SK-N-SH (cell line): Measurements from ENCODE around the gene TAS2R8. TPM values are rescaled to one million over a fixed set of nuclear protein-coding genes. Genes with fewer than 3 reads are reported as not detected.

ENCODE experiments used
- CTCF ChIA-PET: fragments of 300-600, 350-600 bp; formaldehyde crosslinking; extraction: SDS; loops from one replicate; lab custom pipeline; 2021; lab: Yijun Ruan, JAX
- POLR2A ChIA-PET: fragments of 350-600 bp; sonication (Branson Sonifier 250); formaldehyde crosslinking; extraction: SDS; loops from one replicate; lab custom pipeline; 2020; ENCODE audit warnings: antibody characterized with exemption, inconsistent platforms; lab: Yijun Ruan, JAX
- DNase-seq: peaks from one replicate; pipeline ENCODE4 v3.0.0; 2012
- H2AFZ ChIP-seq: fragments of 200-600 bp; sonication (generic); 2 replicates; pipeline ENCODE4 v1.8.1; 2016; ENCODE audit warnings: antibody characterized with exemption, mild to moderate bottlenecking, low read depth
- H3F3A ChIP-seq: fragments of 200-600 bp; sonication (generic); replicated peaks from 2 replicates; pipeline ENCODE3; 2016; ENCODE audit warnings: antibody characterized with exemption, mild to moderate bottlenecking; ENCODE audit not compliant: insufficient read depth
- H3K27ac ChIP-seq, 2 experiments: fragments of 200-500 bp in 1 of 2; fragments of 200-600 bp in 1 of 2; sonication (Bioruptor generic) in 1 of 2; sonication (generic), shearing (Covaris generic) in 1 of 2; 2 replicates each; pipeline versions ENCODE4 v1.5.1 to v1.6.1; 2014 to 2016; ENCODE audit warnings: low read depth in 2 of 2, inconsistent platforms in 1 of 2, low read length in 1 of 2, mild to moderate bottlenecking in 1 of 2, mixed read lengths in 1 of 2
- H3K27me3 ChIP-seq: fragments of 200-600 bp; sonication (generic), shearing (Covaris generic); 2 replicates; pipeline ENCODE4 v1.6.1; 2016; ENCODE audit warnings: mixed run types; ENCODE audit not compliant: insufficient read depth
- H3K36me3 ChIP-seq, 2 experiments: fragments of 200-500 bp in 1 of 2; fragments of 200-600 bp in 1 of 2; sonication (Bioruptor generic) in 1 of 2; sonication (generic) in 1 of 2; replicated peaks in 1 of 2; 2 replicates each; pipeline versions ENCODE3 to v1.5.1; 2014 to 2016; ENCODE audit warnings: low read length in 1 of 2, mild to moderate bottlenecking in 1 of 2; ENCODE audit not compliant: insufficient read depth in 2 of 2, control insufficient read depth in 1 of 2
- H3K4me1 ChIP-seq, 2 experiments: fragments of 200-500 bp in 1 of 2; fragments of 200-600 bp in 1 of 2; sonication (Bioruptor generic) in 1 of 2; sonication (generic), shearing (Covaris generic) in 1 of 2; 2 replicates each; pipeline versions ENCODE4 v1.5.1 to v1.6.1; 2014 to 2016; ENCODE audit warnings: low read depth in 1 of 2, low read length in 1 of 2, mixed run types in 1 of 2; ENCODE audit not compliant: insufficient read depth in 2 of 2, control insufficient read depth in 1 of 2
- H3K4me2 ChIP-seq: fragments of 200-600 bp; sonication (generic), shearing (Covaris generic); 2 replicates; pipeline ENCODE4 v1.6.1; 2017; ENCODE audit warnings: mixed run types
- H3K4me3 ChIP-seq, 2 experiments: fragments of 200-500 bp in 1 of 2; fragments of 200-600 bp in 1 of 2; sonication (Bioruptor generic) in 1 of 2; sonication (generic), shearing (Covaris generic) in 1 of 2; 2 replicates each; pipeline versions ENCODE4 v1.5.1 to v1.8.1; 2014 to 2016; ENCODE audit warnings: low read depth in 2 of 2, inconsistent platforms in 1 of 2, low read length in 1 of 2, mild to moderate bottlenecking in 1 of 2, mixed read lengths in 1 of 2, moderate library complexity in 1 of 2
- H3K79me2 ChIP-seq: fragments of 200-600 bp; sonication (generic); 2 replicates; pipeline ENCODE4 v1.8.1; 2017; ENCODE audit warnings: mild to moderate bottlenecking; ENCODE audit not compliant: insufficient read depth
- H3K9ac ChIP-seq: fragments of 200-600 bp; sonication (generic); 2 replicates; pipeline ENCODE4 v1.6.1; 2017; ENCODE audit warnings: mixed run types
- H3K9me2 ChIP-seq: fragments of 200-600 bp; sonication (generic); 2 replicates; pipeline ENCODE4 v1.6.1; 2017; ENCODE audit warnings: mixed run types
- H3K9me3 ChIP-seq: fragments of 200-600 bp; sonication (generic); 2 replicates; pipeline ENCODE4 v1.6.1; 2017; ENCODE audit warnings: mixed run types, mild to moderate bottlenecking, moderate library complexity
- H4K20me1 ChIP-seq: fragments of 200-600 bp; sonication (generic); 2 replicates; pipeline ENCODE4 v1.6.1; 2017; ENCODE audit warnings: mild to moderate bottlenecking, mixed run types; ENCODE audit not compliant: insufficient read depth
- CHD2 ChIP-seq: fragments of 150-350 bp; IDR thresholded peaks from 2 replicates; pipeline ENCODE4 v1.6.1; 2018; ENCODE audit warnings: low read length; ENCODE audit not compliant: partially characterized antibody
- CTCF ChIP-seq: fragments of 200-600 bp; sonication (generic); IDR thresholded peaks from 2 replicates; pipeline ENCODE4 v1.6.1; 2017; ENCODE audit warnings: antibody characterized with exemption, mild to moderate bottlenecking, moderate library complexity
- EP300 ChIP-seq, 2 experiments: IDR thresholded peaks; 2 replicates each; pipeline versions ENCODE4 v1.4.0 to v1.6.1; 2012; ENCODE audit warnings: borderline replicate concordance in 1 of 2, low read depth in 1 of 2, low read length in 1 of 2
- FOXM1 ChIP-seq: IDR thresholded peaks from 2 replicates; pipeline ENCODE4 v1.4.0; 2012; ENCODE audit warnings: low read depth, mild to moderate bottlenecking
- GABPA ChIP-seq: IDR thresholded peaks from 2 replicates; pipeline ENCODE4 v1.4.0; 2012; ENCODE audit warnings: low read depth, mild to moderate bottlenecking
- JUND ChIP-seq: IDR thresholded peaks from 2 replicates; pipeline ENCODE4 v1.4.0; 2012
- MAX ChIP-seq: IDR thresholded peaks from 2 replicates; pipeline ENCODE4 v1.4.0; 2012; ENCODE audit warnings: low read depth
- MEF2A ChIP-seq: IDR thresholded peaks from 2 replicates; pipeline ENCODE4 v1.4.0; 2012; ENCODE audit warnings: low read depth, borderline replicate concordance
- REST ChIP-seq: IDR thresholded peaks from 2 replicates; pipeline ENCODE4 v1.6.1; 2012; ENCODE audit warnings: mild to moderate bottlenecking, low read depth, low read length, moderate library complexity
- RFX5 ChIP-seq: IDR thresholded peaks from 2 replicates; pipeline ENCODE4 v1.6.1; 2012; ENCODE audit warnings: mild to moderate bottlenecking, improper control_type of control experiment, low read length
- RXRA ChIP-seq: IDR thresholded peaks from 2 replicates; pipeline ENCODE4 v1.4.0; 2012; ENCODE audit warnings: low read depth, mild to moderate bottlenecking, borderline replicate concordance
- SIN3A ChIP-seq: IDR thresholded peaks from 2 replicates; pipeline ENCODE4 v1.6.1; 2012; ENCODE audit warnings: low read depth, mild to moderate bottlenecking, low read length, moderate library complexity, borderline replicate concordance
- SMC3 ChIP-seq: IDR thresholded peaks from 2 replicates; pipeline ENCODE4 v1.6.1; 2012; ENCODE audit warnings: low read depth, low read length, improper control_type of control experiment
- USF2 ChIP-seq: fragments of 150-350 bp; IDR thresholded peaks from 2 replicates; pipeline ENCODE4 v1.6.1; 2017; ENCODE audit warnings: antibody characterized with exemption, low read length, low read depth, borderline replicate concordance
- ZBTB33 ChIP-seq: IDR thresholded peaks from 2 replicates; pipeline ENCODE4 v1.4.0; 2012; ENCODE audit warnings: low read depth, borderline replicate concordance
- WGBS: methylation state at CpG from one replicate; pipeline ENCODE4 v1.1.6; 2017; ENCODE audit warnings: low lambda C conversion rate; 5-methylcytosine and 5-hydroxymethylcytosine counted together
- polyA plus RNA-seq, 3 experiments: library from polyadenylated mRNA; depleted of rRNA; stranded (reverse); fragments of >200 nt; gene quantifications; 2 replicates each; pipeline ENCODE4 v1.2.3, GENCODE V29; 2012

TAS2R8 gene
- polyA plus RNA-seq, 1 of the 3 experiments (the other 2 are of a cell fraction): not detected

- POLR2A ChIA-PET: no interaction called here
- 0% methylated on average over 2 of the region's 2 CpGs for WGBS
- DNase-seq: no peak
- Histone ChIP-seq H3K36me3 (no peaks in the 10 kb centered on the region), H3K9ac (no peak overlapping the region), H3K27me3 (no peaks in the 10 kb centered on the region), H3K4me1 (no peaks in the 10 kb centered on the region), H3K4me3 (no peak overlapping the region), H3K79me2 (no peaks in the 10 kb centered on the region), H3K9me3 (0 out of 2 replicates have a peak, but pooled peaks cover 6% of the 10 kb centered on the region), H3K27ac (no peak overlapping the region), H3K4me2 (no peak overlapping the region), H3K9me2 (no peaks in the 10 kb centered on the region), H3F3A (no peaks in the 10 kb centered on the region), H2AFZ (no peak overlapping the region), H4K20me1 (no peaks in the 10 kb centered on the region)
- no peak for TF ChIP-seq SMC3
- no peak for TF ChIP-seq EP300 (IDR thresholded peaks at IDR 0.05; ENCODE audit: borderline replicate concordance in 1 of 2, low read depth in 1 of 2, low read length in 1 of 2)
- no peak for TF ChIP-seq FOXM1
- TF ChIP-seq RFX5: no peak
- no peak for TF ChIP-seq RXRA
- no peak for TF ChIP-seq CHD2
- no peak for TF ChIP-seq REST
- no peak for TF ChIP-seq CTCF
- no peak for TF ChIP-seq MAX
- no peak for TF ChIP-seq SIN3A
- TF ChIP-seq MEF2A: no peak
- no peak for TF ChIP-seq GABPA
- no peak for TF ChIP-seq JUND
- TF ChIP-seq ZBTB33: no peak
- TF ChIP-seq USF2: no peak
- CTCF ChIA-PET: interaction anchor here (1.1 to 3.1 kb wide), 4 partner anchors 10 to 440 kb away, joined by 5 to 10 read pairs (median 6); no protein-coding TSS in a partner anchor
These were observed 47.4 kb downstream of the TAS2R8 start for GRCh38 chr12:10759657-10760056.
